Duodenal mucosa (tissue), 2 donors: ENCODE results near the gene ZNF212.
"Not testable (repeated sequence)": the region's sequence is repeated elsewhere in the genome, so short reads cannot be mapped to it uniquely, and the experiment has no call there.

ENCODE experiments used
- H3K27ac ChIP-seq: one replicate; pipeline ENCODE4 v1.7.0; 2013; ENCODE audit warnings: low read depth, low read length
- H3K27me3 ChIP-seq, 2 donors: one replicate each; pipeline ENCODE4 v1.7.0; 2013; ENCODE audit warnings: low read length in 2 of 2, control low read depth in 1 of 2; ENCODE audit not compliant: insufficient read depth in 2 of 2, control insufficient read depth in 1 of 2
- H3K36me3 ChIP-seq, 2 donors: one replicate each; pipeline ENCODE4 v1.7.0; 2013; ENCODE audit warnings: low read length in 2 of 2, control low read depth in 1 of 2; ENCODE audit not compliant: insufficient read depth in 2 of 2, control insufficient read depth in 1 of 2
- H3K4me1 ChIP-seq, 2 donors: one replicate each; pipeline ENCODE4 v1.7.0; 2013; ENCODE audit warnings: low read length in 2 of 2, control low read depth in 1 of 2; ENCODE audit not compliant: insufficient read depth in 2 of 2, control insufficient read depth in 1 of 2
- H3K4me3 ChIP-seq, 2 donors: one replicate each; pipeline ENCODE4 v1.7.0; 2013; ENCODE audit warnings: low read length in 2 of 2, low read depth in 1 of 2
- H3K9ac ChIP-seq, 2 donors: one replicate each; pipeline ENCODE4 v1.7.0; 2013; ENCODE audit warnings: low read length in 2 of 2, low read depth in 1 of 2
- H3K9me3 ChIP-seq, 2 donors: one replicate each; pipeline ENCODE4 v1.7.0; 2013; ENCODE audit warnings: low read length in 2 of 2, control low read depth in 1 of 2; ENCODE audit not compliant: control insufficient read depth in 1 of 2

The ZNF212 gene

DNA sequence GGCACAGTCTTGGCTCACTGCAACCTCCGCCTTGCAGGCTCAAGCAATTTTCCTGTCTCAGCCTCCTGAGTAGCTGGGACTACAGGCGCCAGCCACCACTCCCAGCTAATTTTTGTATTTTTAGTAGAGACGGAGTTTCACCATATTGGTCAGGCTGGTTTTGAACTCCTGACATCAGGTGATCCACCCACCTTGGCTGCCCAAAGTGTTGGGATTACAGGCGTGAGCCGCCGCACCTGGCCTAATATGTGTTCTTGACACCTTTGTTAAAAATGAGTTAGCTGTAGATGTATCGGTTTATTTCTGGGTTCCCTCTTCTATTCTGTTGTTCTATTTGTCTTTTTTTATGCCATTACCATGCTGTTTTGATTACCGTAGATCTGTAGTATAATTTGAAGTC lies 35.0 kb downstream of the ZNF212 start:
- not testable (repeated sequence) for H3K27me3 ChIP-seq, H3K9ac ChIP-seq, H3K4me3 ChIP-seq, H3K9me3 ChIP-seq, H3K27ac ChIP-seq, H3K4me1 ChIP-seq
- peaks cover 15 to 46% of the 10 kb centered on the region in 2 donors for H3K36me3 ChIP-seq

DNA sequence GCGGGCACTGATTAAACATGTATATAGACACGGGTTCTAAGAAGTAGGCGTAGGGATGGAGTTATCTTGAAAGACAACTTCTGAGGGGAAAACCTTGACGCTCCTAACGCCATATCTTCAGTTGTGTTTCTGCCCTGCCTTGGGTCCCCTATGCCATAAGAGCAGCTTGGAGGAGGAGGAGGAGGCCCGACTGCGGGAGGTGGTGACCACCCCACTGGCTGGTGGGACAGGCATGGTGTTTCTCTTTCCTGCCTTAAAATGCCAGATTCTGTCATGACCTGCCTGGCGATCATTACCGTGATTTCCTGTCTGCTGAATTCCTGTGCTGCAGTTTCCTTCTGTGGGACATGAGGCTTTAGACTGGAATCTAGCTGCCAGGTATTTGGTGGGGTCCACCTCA lies 38.4 kb downstream of the ZNF212 start:
- peaks cover 15 to 43% of the 10 kb centered on the region in 2 donors for H3K36me3 ChIP-seq
- no peaks in the 10 kb centered on the region for H3K4me1 ChIP-seq
- H3K27me3 ChIP-seq = no peaks in the 10 kb centered on the region
- no peak overlapping the region for H3K4me3 ChIP-seq
- no peaks in the 10 kb centered on the region for H3K9me3 ChIP-seq
- no peak overlapping the region for H3K27ac ChIP-seq
- H3K9ac ChIP-seq = no peak overlapping the region

DNA sequence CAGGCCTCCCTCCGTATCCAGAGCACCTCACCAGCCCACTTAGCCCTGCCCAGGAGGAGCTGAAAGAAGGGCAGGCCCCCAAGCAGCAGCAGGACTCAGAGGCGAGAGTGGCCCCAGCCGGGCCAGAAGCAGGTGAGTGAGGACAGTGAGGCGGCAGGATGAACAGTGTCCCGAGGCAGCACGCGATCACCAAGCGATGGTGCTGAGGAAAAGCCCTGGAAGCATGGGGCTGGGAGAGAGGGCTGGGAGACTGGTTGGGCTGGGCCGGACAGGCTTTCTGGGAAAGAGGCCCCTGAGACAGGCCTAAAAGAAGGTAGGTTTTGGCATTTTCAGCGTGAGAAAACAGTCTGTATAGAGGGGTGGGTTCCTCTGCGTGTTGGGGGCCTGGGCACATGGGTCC lies 38.9 kb downstream of the ZNF212 start:
- Histone ChIP-seq H3K4me3 (no peak overlapping the region), H3K36me3 (peaks cover 15 to 38% of the 10 kb centered on the region in 2 donors), H3K27me3 (no peaks in the 10 kb centered on the region), H3K4me1 (no peaks in the 10 kb centered on the region), H3K9me3 (no peaks in the 10 kb centered on the region), H3K9ac (no peak overlapping the region), H3K27ac (no peak overlapping the region)

DNA sequence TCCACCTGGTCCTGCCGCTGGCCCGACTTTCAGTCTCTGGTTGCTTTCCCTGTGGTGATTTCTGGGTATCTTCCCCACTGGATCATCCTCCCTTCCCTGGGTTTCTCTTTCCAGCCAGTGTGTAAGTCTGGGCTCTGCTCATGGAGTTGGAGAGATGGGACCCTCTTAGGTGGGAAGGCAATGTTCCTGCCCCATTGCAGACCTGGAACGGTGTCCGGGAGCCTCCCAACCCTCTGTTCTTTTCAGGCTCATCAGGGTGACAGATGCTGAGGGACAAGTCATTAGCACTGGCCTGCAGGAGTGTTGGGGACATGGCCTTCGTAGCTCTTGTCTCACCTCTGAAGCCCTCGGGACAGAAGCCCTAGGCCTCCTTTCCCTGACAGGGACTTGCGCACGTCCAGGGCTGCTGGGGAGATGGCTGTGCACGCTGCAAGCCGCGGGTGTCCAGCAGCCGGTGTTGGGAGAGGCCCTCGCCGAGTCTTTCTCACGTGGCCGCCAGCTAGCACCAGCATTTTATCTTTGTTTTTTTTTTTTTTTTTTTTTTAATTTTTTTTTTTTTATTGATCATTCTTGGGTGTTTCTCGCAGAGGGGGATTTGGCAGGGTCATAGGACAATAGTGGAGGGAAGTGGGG lies 39.8 kb downstream of the ZNF212 start:
- Histone ChIP-seq H3K27ac (no peak overlapping the region), H3K9ac (no peak overlapping the region), H3K27me3 (no peaks in the 10 kb centered on the region), H3K36me3 (peaks cover 15 to 35% of the 10 kb centered on the region in 2 donors), H3K4me3 (no peak overlapping the region), H3K4me1 (peaks cover 2 to 3% of the 10 kb centered on the region in 2 donors), H3K9me3 (no peaks in the 10 kb centered on the region)

DNA sequence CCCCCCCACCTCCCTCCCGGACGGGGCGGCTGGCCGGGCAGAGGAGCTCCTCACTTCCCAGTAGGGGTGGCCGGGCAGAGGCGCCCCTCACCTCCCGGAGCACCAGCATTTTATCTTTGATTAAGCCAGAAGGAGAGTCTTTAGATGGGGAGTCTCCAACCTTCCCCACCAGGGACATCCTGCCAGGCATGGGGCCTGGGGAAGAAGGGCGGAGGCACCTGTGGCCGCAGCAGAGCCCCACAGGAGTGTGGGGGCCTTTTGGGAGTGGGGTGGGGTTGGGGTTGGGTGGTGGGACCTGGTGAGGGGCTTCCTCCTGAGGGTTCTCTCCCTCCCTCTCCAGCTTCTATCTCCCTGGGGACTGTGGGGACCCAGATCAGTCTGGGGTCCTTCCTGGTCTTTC lies 40.7 kb downstream of the ZNF212 start:
- peaks cover 8 to 10% of the 10 kb centered on the region in 2 donors for H3K4me1 ChIP-seq
- H3K27me3 ChIP-seq = no peaks in the 10 kb centered on the region
- H3K9ac ChIP-seq = no peak overlapping the region
- H3K36me3 ChIP-seq = peaks cover 15 to 35% of the 10 kb centered on the region in 2 donors
- H3K4me3 ChIP-seq = no peak overlapping the region
- H3K9me3 ChIP-seq = no peaks in the 10 kb centered on the region
- H3K27ac ChIP-seq = no peak overlapping the region

DNA sequence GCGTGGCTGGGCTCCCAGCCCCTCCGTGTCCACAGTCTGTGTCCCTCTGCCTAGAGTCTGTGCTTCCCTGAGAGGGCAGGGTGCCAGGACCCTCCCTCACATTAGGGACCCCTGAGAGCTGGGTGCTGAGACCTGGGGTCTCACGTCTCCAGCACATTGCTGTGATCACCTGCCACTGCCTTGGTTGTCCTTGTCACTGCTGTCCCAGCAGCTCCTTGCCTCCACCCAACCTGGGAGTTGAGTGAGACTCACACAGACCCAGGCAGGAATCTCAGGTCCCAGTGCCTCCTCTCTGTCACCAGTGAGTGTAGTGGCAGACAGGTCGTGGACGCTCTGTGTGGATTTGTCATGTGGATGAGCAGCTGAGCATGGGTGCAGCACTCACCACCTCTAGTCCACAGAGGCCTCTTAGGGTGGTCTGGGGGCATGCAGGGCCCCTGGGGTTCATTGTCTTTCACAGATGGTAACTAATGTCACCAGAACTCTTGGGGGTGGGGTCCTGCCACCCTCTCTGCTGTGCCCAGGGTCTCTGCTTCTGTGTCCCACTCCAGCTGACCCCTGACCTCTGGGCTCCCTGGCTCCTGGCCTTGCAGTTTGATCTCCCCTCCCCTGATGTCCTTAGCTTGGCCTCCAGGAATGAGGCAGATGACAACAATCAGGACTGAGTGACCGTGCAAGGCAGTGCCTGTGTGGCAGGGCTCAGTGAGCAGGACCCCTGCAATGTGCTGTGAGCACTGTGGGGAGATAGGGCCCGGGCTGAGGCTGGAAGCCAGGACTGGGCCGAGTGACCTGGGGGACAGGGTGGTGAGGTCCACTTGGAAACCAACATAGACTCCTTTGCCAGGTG lies 41.4 kb downstream of the ZNF212 start:
- Histone ChIP-seq H3K27me3 (no peaks in the 10 kb centered on the region), H3K27ac (no peak overlapping the region), H3K4me1 (peaks cover 14 to 17% of the 10 kb centered on the region in 2 donors), H3K4me3 (no peak overlapping the region), H3K36me3 (peaks cover 12 to 31% of the 10 kb centered on the region in 2 donors), H3K9me3 (no peaks in the 10 kb centered on the region), H3K9ac (no peak overlapping the region)

DNA sequence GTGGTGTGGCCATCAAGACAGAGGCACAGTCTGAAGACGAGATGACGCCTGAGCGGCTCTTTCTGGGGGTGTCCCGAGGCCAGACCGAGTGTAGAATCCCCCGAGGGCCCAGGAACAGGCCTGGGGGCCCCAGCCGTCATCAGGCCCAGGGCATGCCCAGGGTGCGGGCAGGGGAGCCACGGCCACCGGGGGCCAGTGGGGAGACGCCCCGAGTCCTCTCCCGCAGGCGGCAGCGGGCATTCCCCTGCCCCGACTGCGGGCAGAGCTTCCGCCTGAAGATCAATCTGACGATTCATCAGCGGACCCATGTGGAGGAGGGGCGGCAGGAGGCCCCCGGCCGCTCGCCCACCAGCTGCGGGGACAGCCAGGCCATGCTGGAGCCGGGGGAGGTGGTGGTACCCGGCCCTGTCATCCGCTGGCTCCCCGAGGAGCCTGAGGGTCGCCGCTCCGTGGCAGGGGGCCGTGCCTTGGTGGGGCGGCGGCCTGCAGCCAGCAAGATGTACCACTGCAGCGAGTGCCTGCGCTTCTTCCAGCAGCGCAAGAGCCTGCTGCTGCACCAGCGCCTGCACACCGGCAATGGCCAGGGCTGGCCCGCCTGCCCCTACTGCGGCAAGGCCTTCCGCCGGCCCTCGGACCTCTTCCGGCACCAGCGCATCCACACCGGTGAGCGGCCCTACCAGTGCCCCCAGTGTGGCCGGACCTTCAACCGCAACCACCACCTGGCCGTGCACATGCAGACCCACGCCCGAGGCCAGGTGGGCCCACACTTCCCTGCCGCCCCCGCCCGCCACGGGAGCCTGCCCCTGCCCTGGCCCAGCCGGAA lies 42.3 kb downstream of the ZNF212 start:
- Histone ChIP-seq H3K4me3 (no peak overlapping the region), H3K9me3 (no peaks in the 10 kb centered on the region), H3K36me3 (peaks cover 8 to 28% of the 10 kb centered on the region in 2 donors), H3K9ac (no peak overlapping the region), H3K4me1 (peaks cover 14 to 20% of the 10 kb centered on the region in 2 donors), H3K27me3 (no peaks in the 10 kb centered on the region), H3K27ac (no peak overlapping the region)

DNA sequence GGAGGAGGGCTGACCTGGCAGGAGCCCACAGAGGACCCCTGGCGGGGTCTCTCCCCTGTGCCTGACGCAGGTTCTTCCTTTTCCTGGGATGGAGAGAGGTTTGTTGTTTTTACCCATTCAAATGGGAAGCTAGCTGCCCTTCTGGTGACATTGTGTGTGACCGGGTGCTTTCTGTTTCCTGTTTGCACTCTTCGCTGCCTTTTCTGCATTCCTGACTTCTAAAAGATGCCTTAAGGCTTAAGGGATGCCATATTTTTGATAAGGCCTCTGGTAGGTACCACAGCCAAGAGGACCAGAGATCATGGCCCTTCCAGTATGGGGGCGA lies 42.8 kb downstream of the ZNF212 start:
- H3K27ac ChIP-seq = no peak overlapping the region
- H3K27me3 ChIP-seq = no peaks in the 10 kb centered on the region
- H3K36me3 ChIP-seq = peaks cover 8 to 28% of the 10 kb centered on the region in 2 donors
- no peaks in the 10 kb centered on the region for H3K9me3 ChIP-seq
- H3K4me3 ChIP-seq = no peak overlapping the region
- H3K4me1 ChIP-seq = peaks cover 14 to 20% of the 10 kb centered on the region in 2 donors
- H3K9ac ChIP-seq = no peak overlapping the region

DNA sequence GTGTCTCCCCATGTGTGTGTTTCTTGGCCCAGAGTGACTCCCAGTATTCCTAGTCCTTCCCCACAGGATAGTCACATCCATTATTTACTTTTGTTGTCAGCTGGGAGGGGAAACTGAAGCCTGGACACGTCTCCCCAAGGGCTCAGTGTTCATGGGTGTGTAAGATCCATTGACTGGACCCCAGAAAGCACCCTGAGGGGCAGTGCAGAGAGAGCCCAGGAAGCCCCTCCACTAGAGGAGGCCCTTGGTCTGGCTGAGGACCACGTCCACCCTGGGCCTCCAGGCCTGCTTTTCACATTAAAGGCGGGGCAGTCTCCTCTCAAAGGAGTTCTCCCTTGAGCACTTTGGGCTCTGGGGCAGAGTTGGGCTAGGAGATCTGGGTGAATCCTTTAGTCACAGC lies 43.9 kb downstream of the ZNF212 start:
- no peak overlapping the region for H3K4me3 ChIP-seq

DNA sequence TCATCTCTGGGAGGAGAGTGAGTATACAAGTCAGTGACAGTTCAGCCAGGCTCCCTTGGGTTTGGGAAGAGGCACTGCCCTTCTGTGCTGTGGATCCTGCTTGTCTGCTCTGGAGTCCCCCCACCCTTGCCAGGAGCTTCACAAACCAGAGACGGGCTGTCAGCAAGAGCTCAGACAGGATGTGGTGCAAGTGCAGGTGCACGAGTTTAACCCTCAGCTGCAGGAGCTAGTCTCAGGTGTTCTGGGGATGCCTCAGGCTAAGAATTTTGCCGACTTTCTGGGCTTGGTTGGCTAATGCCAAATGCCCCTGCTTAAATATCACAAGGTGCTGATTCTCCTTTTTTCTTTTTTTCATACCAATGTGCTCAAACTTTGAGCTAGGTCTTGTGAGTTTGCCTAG lies 44.9 kb downstream of the ZNF212 start:
- Histone ChIP-seq H3K4me3 (peak overlapping the region; percentile 77 to 85), H3K27ac (no peak overlapping the region), H3K36me3 (peaks cover 0 to 13% of the 10 kb centered on the region in 2 donors), H3K9ac (no peak overlapping the region), H3K27me3 (no peaks in the 10 kb centered on the region), H3K9me3 (no peaks in the 10 kb centered on the region), H3K4me1 (peaks cover 14 to 20% of the 10 kb centered on the region in 2 donors)

More for the DNA sequence above, 43.9 kb downstream of the ZNF212 start:
- peaks cover 14 to 20% of the 10 kb centered on the region in 2 donors for H3K4me1 ChIP-seq
- peaks cover 2 to 20% of the 10 kb centered on the region in 2 donors for H3K36me3 ChIP-seq
- no peaks in the 10 kb centered on the region for H3K9me3 ChIP-seq
- no peaks in the 10 kb centered on the region for H3K27me3 ChIP-seq
- H3K9ac ChIP-seq = no peak overlapping the region
- no peak overlapping the region for H3K27ac ChIP-seq
